ENCODE results near the gene BIRC2. TPM values are rescaled to one million over a fixed set of nuclear protein-coding genes. Genes with fewer than 3 reads are reported as not detected.
"Not testable (repeated sequence)": the region's sequence is repeated elsewhere in the genome, so short reads cannot be mapped to it uniquely, and the experiment has no call there.

Gene BIRC2
- total RNA-seq, 2 experiments from 2014 or later, result 40.6 to 41.4 TPM

GRCh38 chr11:102367364-102367763 is 20.4 kb downstream of the BIRC2 start:
- ATAC-seq (ENCODE audit: low read depth) (peak; percentile 67), DNase-seq (no peak)
- H3K4me3 Mint-ChIP-seq, result no peak overlapping the region
- H3K27ac Mint-ChIP-seq, result peak overlapping the region; percentile 62
- peaks cover 14% of the 10 kb centered on the region for H3K4me1 Mint-ChIP-seq
- POLR2A ChIA-PET, result interaction anchor here (0.6 kb wide), 1 partner anchor 88 kb away, joined by 4 read pairs; no protein-coding TSS in a partner anchor
- H3K27me3 Mint-ChIP-seq, result no peaks in the 10 kb centered on the region
- H3K9me3 Mint-ChIP-seq, result no peaks in the 10 kb centered on the region
- H3K36me3 Mint-ChIP-seq, result peaks cover 38% of the 10 kb centered on the region

- peaks cover 12% of the 10 kb centered on the region for H3K4me1 Mint-ChIP-seq
- H3K9me3 Mint-ChIP-seq, result no peaks in the 10 kb centered on the region
- H3K4me3 Mint-ChIP-seq, result no peak overlapping the region
- H3K36me3 Mint-ChIP-seq, result peaks cover 37% of the 10 kb centered on the region
- no peak for ATAC-seq (ENCODE audit: low read depth)
- DNase-seq, result no peak
- no peak overlapping the region for H3K27ac Mint-ChIP-seq
- POLR2A ChIA-PET, result no interaction called here
- no peaks in the 10 kb centered on the region for H3K27me3 Mint-ChIP-seq
Observed at GRCh38 chr11:102368472-102368871, 21.5 kb downstream of the BIRC2 start.

DNA sequence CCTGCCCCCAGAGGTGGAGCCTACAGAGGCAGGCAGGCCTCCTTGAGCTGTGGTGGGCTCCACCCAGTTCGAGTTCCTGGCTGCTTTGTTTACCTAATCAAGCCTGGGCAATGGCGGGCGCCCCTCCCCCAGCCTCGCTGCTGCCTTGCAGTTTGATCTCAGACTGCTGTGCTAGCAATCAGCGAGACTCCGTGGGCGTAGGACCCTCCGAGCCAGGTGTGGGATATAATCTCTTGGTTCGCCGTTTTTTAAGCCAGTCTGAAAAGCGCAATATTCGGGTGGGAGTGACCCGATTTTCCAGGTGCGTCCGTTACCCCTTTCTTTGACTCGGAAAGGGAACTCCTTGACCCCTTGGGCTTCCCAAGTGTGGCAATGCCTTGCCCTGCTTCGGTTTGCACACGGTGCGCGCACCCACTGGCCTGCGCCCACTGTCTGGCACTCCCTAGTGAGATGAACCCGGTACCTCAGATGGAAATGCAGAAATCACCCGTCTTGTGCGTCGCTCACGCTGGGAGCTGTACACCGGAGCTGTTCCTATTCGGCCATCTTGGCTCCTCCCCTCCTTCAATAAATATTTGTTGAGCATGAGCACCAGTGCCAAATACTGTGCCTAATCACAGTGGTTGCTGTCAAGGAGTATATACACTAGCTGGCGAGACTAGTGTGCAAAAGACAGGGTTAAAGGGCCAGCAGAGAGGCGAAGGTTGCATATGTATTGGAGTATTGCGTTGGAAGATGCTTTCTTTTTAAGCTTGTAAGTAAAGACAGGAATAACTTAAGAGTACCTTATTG is 27.8 kb downstream of the BIRC2 start:
- not testable (repeated sequence) for H3K9me3 Mint-ChIP-seq; H3K4me1 Mint-ChIP-seq; ATAC-seq (ENCODE audit: low read depth); DNase-seq; H3K27me3 Mint-ChIP-seq; H3K27ac Mint-ChIP-seq
- POLR2A ChIA-PET, result interaction anchor here (1.2 kb wide), 1 partner anchor 20 kb away, joined by 6 read pairs; no protein-coding TSS in a partner anchor
- Mint-ChIP-seq H3K4me3 (peak overlapping the region; percentile 8), H3K36me3 (peaks cover 39% of the 10 kb centered on the region)

GRCh38 chr11:102375720-102376399 is 28.8 kb downstream of the BIRC2 start:
- DNase-seq, result no peak
- POLR2A ChIA-PET, result interaction anchor here (1.2 kb wide), 1 partner anchor 19 kb away, joined by 6 read pairs; no protein-coding TSS in a partner anchor
- H3K36me3 Mint-ChIP-seq, result peaks cover 45% of the 10 kb centered on the region
- no peak for ATAC-seq (ENCODE audit: low read depth)
- peaks cover 9% of the 10 kb centered on the region for H3K4me1 Mint-ChIP-seq
- H3K27me3 Mint-ChIP-seq, result no peaks in the 10 kb centered on the region
- no peaks in the 10 kb centered on the region for H3K9me3 Mint-ChIP-seq
- peak overlapping the region; percentile 10 for H3K27ac Mint-ChIP-seq
- no peak overlapping the region for H3K4me3 Mint-ChIP-seq

- no peak overlapping the region for H3K4me3 Mint-ChIP-seq
- no peak for ATAC-seq (ENCODE audit: low read depth)
- H3K27me3 Mint-ChIP-seq, result no peaks in the 10 kb centered on the region
- DNase-seq, result no peak
- no peak overlapping the region for H3K27ac Mint-ChIP-seq
- no peaks in the 10 kb centered on the region for H3K9me3 Mint-ChIP-seq
- peaks cover 4% of the 10 kb centered on the region for H3K4me1 Mint-ChIP-seq
- POLR2A ChIA-PET, result no interaction called here
- peaks cover 45% of the 10 kb centered on the region for H3K36me3 Mint-ChIP-seq
Observed at GRCh38 chr11:102377891-102378290, 30.9 kb downstream of the BIRC2 start.

GRCh38 chr11:102378818-102379217 is 31.8 kb downstream of the BIRC2 start:
- Mint-ChIP-seq H3K27ac (no peak overlapping the region), H3K4me1 (peaks cover 4% of the 10 kb centered on the region), H3K36me3 (peaks cover 43% of the 10 kb centered on the region), H3K4me3 (no peak overlapping the region), H3K9me3 (no peaks in the 10 kb centered on the region), H3K27me3 (no peaks in the 10 kb centered on the region)
- DNase-seq (no peak), ATAC-seq (ENCODE audit: low read depth) (no peak)
- POLR2A ChIA-PET, result no interaction called here

- ATAC-seq (ENCODE audit: low read depth), result no peak
- POLR2A ChIA-PET, result no interaction called here
- H3K4me3 Mint-ChIP-seq, result no peak overlapping the region
- H3K4me1 Mint-ChIP-seq, result peaks cover 10% of the 10 kb centered on the region
- H3K9me3 Mint-ChIP-seq, result no peaks in the 10 kb centered on the region
- DNase-seq, result no peak
- H3K36me3 Mint-ChIP-seq, result peaks cover 47% of the 10 kb centered on the region
- H3K27ac Mint-ChIP-seq, result no peak overlapping the region
- H3K27me3 Mint-ChIP-seq, result no peaks in the 10 kb centered on the region
Observed at GRCh38 chr11:102382384-102382783, 35.4 kb downstream of the BIRC2 start.

DNA sequence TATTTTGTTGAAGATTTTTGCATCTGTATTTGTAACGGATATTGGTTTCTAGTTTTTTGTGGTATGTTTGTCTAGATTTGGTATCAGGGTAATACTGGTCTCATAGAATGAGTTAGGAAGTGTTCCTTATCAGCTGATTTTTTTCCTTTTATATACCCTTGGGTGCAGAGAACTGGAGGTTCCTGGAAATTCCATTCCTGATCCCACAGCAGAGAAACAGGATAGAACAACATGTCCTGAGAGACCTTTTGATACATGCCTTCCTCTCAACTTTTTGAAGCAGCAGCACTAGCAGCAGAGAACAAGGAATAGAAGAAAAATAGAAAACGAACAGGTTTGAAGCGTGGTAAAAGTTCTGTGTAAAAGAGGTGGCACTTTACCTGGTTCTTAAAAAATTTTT is 36.8 kb downstream of the BIRC2 start:
- peaks cover 49% of the 10 kb centered on the region for H3K36me3 Mint-ChIP-seq
- ATAC-seq (ENCODE audit: low read depth) (no peak), DNase-seq (no peak)
- H3K27me3 Mint-ChIP-seq, result no peaks in the 10 kb centered on the region
- H3K27ac Mint-ChIP-seq, result no peak overlapping the region
- no peak overlapping the region for H3K4me3 Mint-ChIP-seq
- POLR2A ChIA-PET, result no interaction called here
- H3K4me1 Mint-ChIP-seq, result peaks cover 10% of the 10 kb centered on the region
- H3K9me3 Mint-ChIP-seq, result peaks cover 2% of the 10 kb centered on the region

DNA sequence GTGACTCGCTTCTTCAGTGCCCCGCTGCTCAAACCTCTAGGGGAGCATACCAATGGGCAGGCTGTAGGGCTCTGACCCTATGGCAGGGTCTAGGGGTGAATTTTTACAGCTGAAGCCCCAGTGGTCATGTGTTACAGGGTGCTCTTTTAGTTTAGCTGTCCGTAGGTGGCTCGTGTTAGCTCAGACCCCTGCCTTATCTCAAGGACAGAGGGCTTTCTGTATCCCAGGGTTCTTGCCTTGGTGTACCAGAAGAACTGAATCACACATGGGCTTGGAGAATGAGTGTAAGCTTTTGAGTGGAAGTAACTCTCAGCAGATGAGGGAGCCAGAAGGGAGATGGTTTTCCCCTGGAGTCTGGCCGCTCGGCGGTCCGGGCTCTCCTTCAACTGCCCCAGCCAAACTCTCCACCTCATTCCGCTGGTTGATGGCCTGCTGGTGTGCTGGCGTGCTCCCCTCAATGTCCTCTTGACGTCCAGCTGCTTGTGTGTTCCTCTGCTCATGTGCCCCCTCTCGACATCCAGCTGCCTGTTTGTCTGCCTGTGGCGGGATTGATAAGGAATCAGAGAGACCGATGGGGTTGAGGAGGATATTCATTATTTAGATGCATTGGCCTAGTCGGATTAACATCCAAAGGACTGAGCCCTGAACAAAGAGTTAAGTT is 37.5 kb downstream of the BIRC2 start:
- Mint-ChIP-seq H3K27ac (no peak overlapping the region), H3K4me1 (peaks cover 12% of the 10 kb centered on the region), H3K36me3 (peaks cover 50% of the 10 kb centered on the region)

GRCh38 chr11:102385085-102386007 is 38.3 kb downstream of the BIRC2 start:
- Mint-ChIP-seq H3K4me1 (peaks cover 14% of the 10 kb centered on the region), H3K4me3 (no peak overlapping the region), H3K36me3 (peaks cover 47% of the 10 kb centered on the region), H3K9me3 (peaks cover 2% of the 10 kb centered on the region), H3K27me3 (no peaks in the 10 kb centered on the region), H3K27ac (no peak overlapping the region)
- ATAC-seq (ENCODE audit: low read depth) (no peak), DNase-seq (no peak)
- POLR2A ChIA-PET, result no interaction called here

More for the DNA sequence above, 37.5 kb downstream of the BIRC2 start:
- DNase-seq, result no peak
- no peak for ATAC-seq (ENCODE audit: low read depth)
- peaks cover 2% of the 10 kb centered on the region for H3K9me3 Mint-ChIP-seq
- POLR2A ChIA-PET, result no interaction called here
- no peaks in the 10 kb centered on the region for H3K27me3 Mint-ChIP-seq
- H3K4me3 Mint-ChIP-seq, result no peak overlapping the region

- POLR2A ChIA-PET, result no interaction called here
- Mint-ChIP-seq H3K4me1 (peaks cover 19% of the 10 kb centered on the region), H3K9me3 (peaks cover 2% of the 10 kb centered on the region), H3K4me3 (no peak overlapping the region), H3K27ac (no peak overlapping the region), H3K36me3 (peaks cover 42% of the 10 kb centered on the region), H3K27me3 (no peaks in the 10 kb centered on the region)
- ATAC-seq (ENCODE audit: low read depth), result peak; percentile 43
- DNase-seq, result no peak
Observed at GRCh38 chr11:102386136-102386734, 39.2 kb downstream of the BIRC2 start.

DNA sequence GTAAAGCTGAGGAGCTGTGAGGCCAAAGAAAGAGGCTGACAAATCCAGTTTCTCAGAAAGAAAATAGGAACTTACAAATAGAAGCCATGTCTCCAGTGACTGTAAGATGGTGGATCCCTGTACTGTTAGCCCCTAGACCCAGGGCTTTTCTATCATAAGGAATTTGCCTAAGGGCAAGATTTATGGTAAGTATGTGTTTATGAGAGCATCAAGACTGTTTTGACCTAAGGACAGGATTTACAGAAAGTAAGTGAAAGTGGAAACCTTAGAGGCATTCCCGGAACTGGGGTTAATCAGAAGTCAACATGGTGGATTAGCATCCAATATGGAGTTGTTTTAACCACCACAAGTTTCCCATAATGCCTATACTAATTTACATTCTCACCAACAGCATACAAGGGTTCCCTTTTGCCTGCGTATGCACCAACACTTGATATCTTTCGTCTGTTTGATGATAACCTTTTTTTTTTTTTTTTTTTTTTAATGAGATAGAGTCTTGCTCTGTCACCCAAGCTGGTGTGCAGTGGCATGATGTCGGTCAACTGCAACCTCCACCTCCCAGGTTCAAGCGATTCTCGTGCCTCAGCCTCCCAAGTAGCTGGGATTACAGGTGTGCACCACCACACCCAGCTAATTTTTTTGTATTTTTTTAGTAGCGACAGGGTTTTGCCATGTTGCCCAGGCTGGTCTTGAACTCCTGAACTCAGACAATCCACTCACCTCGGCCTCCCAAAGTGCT is 40.2 kb downstream of the BIRC2 start:
- Mint-ChIP-seq H3K36me3 (peaks cover 37% of the 10 kb centered on the region), H3K4me3 (no peak overlapping the region)
- POLR2A ChIA-PET, result no interaction called here

More for the DNA sequence above, 40.2 kb downstream of the BIRC2 start:
- Mint-ChIP-seq H3K27me3 (no peaks in the 10 kb centered on the region), H3K9me3 (peaks cover 2% of the 10 kb centered on the region), H3K4me1 (peaks cover 19% of the 10 kb centered on the region), H3K27ac (no peak overlapping the region)
- no peak for DNase-seq
- ATAC-seq (ENCODE audit: low read depth), result no peak
